ENCODE results near the gene ZGPAT.

The ZGPAT gene

DNA sequence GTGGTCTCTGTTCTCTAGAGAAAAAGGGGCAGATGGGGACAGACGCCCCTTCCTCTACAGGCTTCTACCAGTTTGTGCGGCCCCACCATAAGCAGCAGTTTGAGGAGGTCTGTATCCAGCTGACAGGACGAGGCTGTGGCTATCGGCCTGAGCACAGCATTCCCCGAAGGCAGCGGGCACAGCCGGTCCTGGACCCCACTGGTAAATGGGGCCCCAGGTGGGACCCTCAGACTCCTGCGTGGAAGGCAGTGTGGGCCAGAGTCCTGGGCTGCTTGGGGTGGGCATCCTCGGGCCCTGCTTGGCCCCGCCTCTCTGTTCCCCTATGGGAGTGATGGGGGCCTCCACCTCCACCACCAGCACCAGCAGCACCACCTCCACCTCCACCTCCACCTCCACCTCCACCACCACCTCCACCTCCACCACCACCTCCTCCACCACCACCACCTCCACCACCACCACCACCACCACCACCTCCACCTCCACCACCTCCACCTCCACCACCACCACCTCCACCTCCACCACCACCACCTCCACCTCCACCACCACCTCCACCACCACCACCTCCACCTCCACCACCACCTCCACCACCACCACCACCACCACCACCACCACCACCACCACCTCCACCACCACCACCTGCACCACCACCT, 14.6 kb upstream of the ZGPAT start:
- DNase-seq (ENCODE audit: low spot score) = no peak

- no peak for DNase-seq (ENCODE audit: low spot score)
Observed at GRCh38 chr20:63693733-63694583, 13.9 kb upstream of the ZGPAT start.

DNA sequence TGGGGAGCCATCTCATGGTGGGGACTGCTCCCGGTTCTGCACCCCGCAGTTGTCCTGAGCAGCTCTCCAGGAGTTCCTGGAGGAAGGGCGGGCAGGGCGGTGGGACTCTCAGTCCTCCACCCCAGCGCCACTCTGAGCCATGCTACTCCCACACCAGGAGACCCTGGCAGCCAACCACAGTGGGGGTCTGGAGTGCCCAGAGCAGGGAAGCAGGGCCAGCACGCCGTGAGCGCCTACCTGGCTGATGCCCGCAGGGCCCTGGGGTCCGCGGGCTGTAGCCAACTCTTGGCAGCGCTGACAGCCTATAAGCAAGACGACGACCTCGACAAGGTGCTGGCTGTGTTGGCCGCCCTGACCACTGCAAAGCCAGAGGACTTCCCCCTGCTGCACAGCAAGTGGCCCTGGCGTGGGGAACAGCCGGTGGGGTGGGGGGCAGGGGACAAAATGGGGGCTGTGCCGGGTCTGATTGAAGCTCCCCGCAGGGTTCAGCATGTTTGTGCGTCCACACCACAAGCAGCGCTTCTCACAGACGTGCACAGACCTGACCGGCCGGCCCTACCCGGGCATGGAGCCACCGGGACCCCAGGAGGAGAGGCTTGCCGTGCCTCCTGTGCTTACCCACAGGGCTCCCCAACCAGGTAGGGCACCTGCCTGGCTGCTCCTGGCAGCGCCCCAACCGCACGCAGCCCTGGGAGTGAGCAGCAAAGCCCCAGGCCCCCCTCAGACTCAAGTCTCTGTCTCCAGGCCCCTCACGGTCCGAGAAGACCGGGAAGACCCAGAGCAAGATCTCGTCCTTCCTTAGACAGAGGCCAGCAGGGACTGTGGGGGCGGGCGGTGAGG, 13.0 kb upstream of the ZGPAT start:
- no peak for DNase-seq (ENCODE audit: low spot score)

DNA sequence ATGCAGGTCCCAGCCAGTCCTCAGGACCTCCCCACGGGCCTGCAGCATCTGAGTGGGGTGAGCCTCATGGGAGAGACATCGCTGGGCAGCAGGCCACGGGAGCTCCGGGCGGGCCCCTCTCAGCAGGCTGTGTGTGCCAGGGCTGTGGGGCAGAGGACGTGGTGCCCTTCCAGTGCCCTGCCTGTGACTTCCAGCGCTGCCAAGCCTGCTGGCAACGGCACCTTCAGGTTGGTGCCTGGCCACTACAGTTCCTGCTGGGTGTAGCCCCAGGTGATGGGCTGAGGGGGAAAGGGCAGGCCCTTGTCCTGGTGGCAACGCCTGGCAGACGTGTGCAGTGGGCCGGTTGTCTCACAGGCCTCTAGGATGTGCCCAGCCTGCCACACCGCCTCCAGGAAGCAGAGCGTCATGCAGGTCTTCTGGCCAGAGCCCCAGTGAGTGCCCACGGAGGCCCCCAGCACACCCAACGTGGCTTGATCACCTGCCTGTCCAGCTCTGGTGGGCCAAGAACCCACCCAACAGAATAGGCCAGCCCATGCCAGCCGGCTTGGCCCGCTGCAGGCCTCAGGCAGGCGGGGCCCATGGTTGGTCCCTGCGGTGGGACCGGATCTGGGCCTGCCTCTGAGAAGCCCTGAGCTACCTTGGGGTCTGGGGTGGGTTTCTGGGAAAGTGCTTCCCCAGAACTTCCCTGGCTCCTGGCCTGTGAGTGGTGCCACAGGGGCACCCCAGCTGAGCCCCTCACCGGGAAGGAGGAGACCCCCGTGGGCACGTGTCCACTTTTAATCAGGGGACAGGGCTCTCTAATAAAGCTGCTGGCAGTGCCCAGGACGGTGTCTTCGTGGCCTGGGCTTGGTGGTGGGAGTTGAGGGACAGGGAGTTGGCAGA, 12.2 kb upstream of the ZGPAT start:
- DNase-seq (ENCODE audit: low spot score) = no peak

DNA sequence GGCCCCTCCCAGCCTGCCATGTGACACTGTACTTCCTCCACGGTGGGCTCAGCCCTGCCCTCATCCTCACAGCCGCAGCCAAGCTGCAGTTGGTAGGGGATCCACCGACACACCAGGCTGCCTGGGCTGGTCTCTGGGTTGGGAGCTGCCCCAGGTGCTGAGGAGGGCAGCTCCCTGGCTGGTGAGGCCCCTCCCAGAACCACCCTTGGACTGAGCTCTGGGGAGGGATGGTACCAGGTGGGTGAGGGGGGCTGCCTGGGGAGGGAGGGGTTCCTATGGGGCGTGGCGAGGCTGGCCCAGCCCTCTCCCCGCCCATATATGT, 11.6 kb upstream of the ZGPAT start:
- DNase-seq (ENCODE audit: low spot score) = no peak

- DNase-seq (ENCODE audit: low spot score) = peak; percentile 18
Observed at GRCh38 chr20:63696628-63697356, 11.0 kb upstream of the ZGPAT start, which contains the start of gene TNFRSF6B. Gene TNFRSF6B (plus strand): TSS chr20:63696652. CDS start chr20:63696768, 116 bp downstream.

DNA sequence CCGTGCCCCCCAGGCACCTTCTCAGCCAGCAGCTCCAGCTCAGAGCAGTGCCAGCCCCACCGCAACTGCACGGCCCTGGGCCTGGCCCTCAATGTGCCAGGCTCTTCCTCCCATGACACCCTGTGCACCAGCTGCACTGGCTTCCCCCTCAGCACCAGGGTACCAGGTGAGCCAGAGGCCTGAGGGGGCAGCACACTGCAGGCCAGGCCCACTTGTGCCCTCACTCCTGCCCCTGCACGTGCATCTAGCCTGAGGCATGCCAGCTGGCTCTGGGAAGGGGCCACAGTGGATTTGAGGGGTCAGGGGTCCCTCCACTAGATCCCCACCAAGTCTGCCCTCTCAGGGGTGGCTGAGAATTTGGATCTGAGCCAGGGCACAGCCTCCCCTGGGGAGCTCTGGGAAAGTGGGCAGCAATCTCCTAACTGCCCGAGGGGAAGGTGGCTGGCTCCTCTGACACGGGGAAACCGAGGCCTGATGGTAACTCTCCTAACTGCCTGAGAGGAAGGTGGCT, 10.4 kb upstream of the ZGPAT start:
- DNase-seq (ENCODE audit: low spot score) = peak; percentile 40

DNA sequence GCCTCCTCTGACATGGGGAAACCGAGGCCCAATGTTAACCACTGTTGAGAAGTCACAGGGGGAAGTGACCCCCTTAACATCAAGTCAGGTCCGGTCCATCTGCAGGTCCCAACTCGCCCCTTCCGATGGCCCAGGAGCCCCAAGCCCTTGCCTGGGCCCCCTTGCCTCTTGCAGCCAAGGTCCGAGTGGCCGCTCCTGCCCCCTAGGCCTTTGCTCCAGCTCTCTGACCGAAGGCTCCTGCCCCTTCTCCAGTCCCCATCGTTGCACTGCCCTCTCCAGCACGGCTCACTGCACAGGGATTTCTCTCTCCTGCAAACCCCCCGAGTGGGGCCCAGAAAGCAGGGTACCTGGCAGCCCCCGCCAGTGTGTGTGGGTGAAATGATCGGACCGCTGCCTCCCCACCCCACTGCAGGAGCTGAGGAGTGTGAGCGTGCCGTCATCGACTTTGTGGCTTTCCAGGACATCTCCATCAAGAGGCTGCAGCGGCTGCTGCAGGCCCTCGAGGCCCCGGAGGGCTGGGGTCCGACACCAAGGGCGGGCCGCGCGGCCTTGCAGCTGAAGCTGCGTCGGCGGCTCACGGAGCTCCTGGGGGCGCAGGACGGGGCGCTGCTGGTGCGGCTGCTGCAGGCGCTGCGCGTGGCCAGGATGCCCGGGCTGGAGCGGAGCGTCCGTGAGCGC, 9.8 kb upstream of the ZGPAT start:
- peak; percentile 20 for DNase-seq (ENCODE audit: low spot score)

DNA sequence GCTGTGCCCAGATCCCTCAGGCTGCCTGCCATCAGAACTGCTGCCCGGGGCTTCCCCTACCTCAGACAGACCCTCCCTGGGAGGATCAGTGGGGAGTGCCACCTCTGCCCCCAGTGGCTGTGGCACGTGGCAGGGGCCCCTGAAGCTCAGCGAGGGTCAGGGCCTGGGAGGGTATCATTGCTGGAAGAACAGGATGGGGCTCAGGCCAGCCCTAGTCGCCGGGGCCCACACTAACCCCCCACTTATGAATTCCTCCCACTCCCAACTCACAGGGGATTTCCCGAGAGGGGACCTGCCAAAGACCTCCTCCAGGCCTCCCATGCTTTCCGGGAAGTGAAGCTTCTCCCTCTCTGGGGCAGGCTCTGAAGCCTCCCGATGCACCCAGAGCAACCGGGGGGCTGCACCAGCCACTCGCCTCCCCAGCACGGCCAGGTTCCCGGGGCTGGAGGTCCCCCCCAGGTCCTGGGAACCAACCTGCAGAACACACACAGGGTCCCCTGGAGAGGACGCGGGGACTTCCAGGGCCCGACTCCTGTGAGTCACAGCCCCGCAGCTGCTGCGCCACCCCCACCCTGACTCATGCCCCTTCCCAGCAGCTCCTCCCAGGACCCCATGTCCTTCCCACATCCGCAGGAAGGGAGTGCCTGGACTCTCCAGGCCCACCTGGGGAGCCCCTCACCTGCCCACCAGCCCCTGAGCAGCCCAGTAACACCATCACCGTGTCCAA, 8.9 kb upstream of the ZGPAT start:
- DNase-seq (ENCODE audit: low spot score) = peak; percentile 26

DNA sequence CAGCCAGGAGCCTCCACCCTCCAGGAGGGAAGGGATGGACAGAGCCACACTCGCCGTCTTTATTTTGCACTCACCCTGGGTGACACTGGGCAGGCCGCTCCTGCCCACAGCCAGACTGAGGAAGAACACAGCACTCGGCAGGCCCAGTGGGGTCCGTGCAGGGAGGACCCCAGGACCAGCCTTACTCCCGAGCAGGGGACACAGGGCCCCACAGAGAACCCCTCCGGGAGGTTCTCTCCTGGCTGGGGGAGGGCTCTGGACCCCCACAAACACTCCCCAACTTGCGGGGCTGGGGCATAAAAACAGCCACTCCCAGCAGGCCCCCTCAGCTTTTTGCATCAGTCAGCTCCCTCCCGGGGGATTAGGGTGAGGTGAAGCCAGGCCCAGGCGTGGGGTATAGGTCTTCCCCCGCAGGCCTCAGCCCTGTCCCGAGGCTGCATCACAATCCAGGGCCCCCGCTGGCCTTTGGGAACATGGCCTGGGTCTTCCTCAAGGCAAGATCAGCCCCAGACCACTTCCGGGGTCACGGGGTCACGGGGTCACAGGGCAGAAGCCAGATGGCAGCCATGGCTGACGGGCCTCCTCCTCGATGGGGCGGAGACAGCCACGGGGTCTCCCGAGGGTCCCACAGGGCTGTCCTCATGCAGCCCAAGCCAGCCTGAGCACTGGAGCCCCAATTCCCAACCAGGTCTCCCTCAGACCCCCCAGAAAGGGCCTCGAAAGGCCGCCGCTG, 8.2 kb upstream of the ZGPAT start:
- DNase-seq (ENCODE audit: low spot score) = peak; percentile 20

GRCh38 chr20:63700199-63701050, 7.4 kb upstream of the ZGPAT start:
- peak; percentile 12 for DNase-seq (ENCODE audit: low spot score)

- DNase-seq (ENCODE audit: low spot score) = no peak
Observed at GRCh38 chr20:63701051-63701328, 6.8 kb upstream of the ZGPAT start.

DNA sequence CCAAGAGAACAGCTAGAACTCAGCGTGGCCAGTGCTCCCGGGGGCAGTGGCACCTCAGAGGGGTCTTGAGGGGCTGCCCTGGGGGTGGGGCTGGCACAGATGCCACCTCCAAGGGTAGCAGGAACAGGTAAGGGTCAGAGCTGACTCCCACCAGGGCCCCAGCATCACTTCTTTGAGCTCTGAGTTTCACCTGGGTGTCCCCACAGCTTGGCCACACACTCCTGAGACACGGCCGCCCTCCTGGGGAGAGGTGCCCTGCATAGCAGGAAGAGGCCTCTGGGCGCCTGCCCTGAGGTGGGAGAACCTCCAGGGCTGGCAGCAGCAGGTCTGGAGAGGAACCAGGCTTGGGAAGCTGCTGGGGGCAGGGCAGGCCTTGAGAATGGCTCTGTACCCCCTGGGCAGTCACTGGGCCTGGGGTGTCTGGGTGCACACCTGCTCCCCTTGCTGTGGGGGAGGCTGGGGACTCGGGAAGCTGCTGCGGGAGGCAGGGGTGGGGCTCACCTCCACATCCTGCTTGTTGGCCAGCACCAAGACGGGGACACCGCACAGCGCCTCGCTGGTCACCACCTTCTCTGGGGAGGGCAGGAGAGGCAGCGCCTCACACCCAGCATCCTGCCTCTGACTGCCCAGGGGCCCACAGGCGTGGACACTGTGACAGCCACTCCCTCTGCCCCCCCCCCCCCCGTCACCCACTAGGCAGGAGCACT, 6.4 kb upstream of the ZGPAT start:
- peak; percentile 10 for DNase-seq (ENCODE audit: low spot score)

- no peak for DNase-seq (ENCODE audit: low spot score)
Observed at GRCh38 chr20:63702036-63702665, 5.7 kb upstream of the ZGPAT start.

DNA sequence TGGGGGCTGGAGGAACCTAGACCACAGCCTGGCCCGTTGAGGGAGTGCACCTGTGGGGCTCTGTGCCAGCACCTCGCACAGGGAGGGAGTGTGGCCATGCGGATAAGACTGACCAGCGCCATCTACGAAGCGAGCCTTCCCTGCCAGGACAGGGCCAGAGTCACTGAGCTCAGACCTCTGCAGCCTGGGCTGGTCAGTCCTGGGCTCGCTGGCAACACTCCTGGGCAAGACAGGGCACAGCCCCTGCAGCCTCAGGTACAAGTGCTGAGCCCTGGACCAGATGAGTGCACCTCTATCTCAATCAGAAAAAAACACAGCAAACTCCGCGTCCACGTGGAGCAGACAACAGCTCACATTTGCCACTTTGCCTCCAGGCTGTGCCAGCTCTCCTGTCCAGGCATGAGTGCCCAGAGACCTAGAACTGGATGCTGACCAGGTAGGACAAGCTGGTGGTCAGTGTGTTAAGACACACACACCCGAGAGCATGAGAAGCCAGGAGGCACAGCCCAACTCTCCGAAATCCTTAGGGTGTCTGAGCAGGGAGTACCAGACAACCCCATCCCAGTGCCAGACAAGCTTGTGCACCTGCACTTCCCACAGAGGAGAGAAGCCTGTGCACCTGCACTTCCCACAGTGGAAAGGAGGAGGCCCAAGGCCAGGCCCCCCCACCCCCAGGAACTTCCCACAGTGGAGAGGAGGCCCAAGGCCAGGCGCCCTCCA, 4.9 kb upstream of the ZGPAT start:
- peak; percentile 5 for DNase-seq (ENCODE audit: low spot score)

GRCh38 chr20:63703471-63703975, 4.3 kb upstream of the ZGPAT start:
- peak; percentile 6 for DNase-seq (ENCODE audit: low spot score)

Data from HuH-7 (cell line).